GM19025 (cell line): ENCODE results near the gene TRIM31.
"Not testable (repeated sequence)": the region's sequence is repeated elsewhere in the genome, so short reads cannot be mapped to it uniquely, and the experiment has no call there.

Experiments
- ATAC-seq: cut with Tn5 transposase; IDR thresholded peaks from one replicate; pipeline ENCODE4 v1.9.1; 2021; ENCODE audit warnings: mild to moderate bottlenecking, low read depth, moderate library complexity; ENCODE audit not compliant: unreplicated experiment

Gene TRIM31

GRCh38 chr6:30149858-30150550, 37.1 kb upstream of the TRIM31 start:
- ATAC-seq: no peak

- ATAC-seq: no peak
These were observed 36.3 kb upstream of the TRIM31 start for GRCh38 chr6:30149234-30149633.

GRCh38 chr6:30147096-30147495, 34.2 kb upstream of the TRIM31 start:
- ATAC-seq: no peak

- ATAC-seq: no peak
These were observed 32.9 kb upstream of the TRIM31 start for GRCh38 chr6:30145818-30146217.

- ATAC-seq: no peak
These were observed 31.9 kb upstream of the TRIM31 start for GRCh38 chr6:30144811-30145210.

- ATAC-seq: no peak
These were observed 30.9 kb upstream of the TRIM31 start for GRCh38 chr6:30143780-30144179.

GRCh38 chr6:30142665-30143064, 29.8 kb upstream of the TRIM31 start:
- no peak for ATAC-seq

- ATAC-seq: not testable (repeated sequence)
These were observed 27.4 kb upstream of the TRIM31 start for GRCh38 chr6:30140240-30140639.

GRCh38 chr6:30136570-30137286, 23.8 kb upstream of the TRIM31 start:
- ATAC-seq: no peak

GRCh38 chr6:30135757-30136156, 22.9 kb upstream of the TRIM31 start, which contains the start of gene TRIM40:
Gene TRIM40, plus strand, starts transcription at chr6:30136140. Its CDS starts 897 bp downstream, at chr6:30137037.
- no peak for ATAC-seq

GRCh38 chr6:30135147-30135546, 22.3 kb upstream of the TRIM31 start:
- no peak for ATAC-seq

- ATAC-seq: no peak
These were observed 19.1 kb upstream of the TRIM31 start for GRCh38 chr6:30131947-30132497.

- ATAC-seq: no peak
These were observed 18.3 kb upstream of the TRIM31 start for GRCh38 chr6:30130887-30131862.

- no peak for ATAC-seq
These were observed 17.3 kb upstream of the TRIM31 start for GRCh38 chr6:30130179-30130679.

- ATAC-seq: no peak
These were observed 16.6 kb upstream of the TRIM31 start for GRCh38 chr6:30129265-30130178.

- ATAC-seq: no peak
These were observed 14.6 kb upstream of the TRIM31 start for GRCh38 chr6:30127238-30128093.

- no peak for ATAC-seq
These were observed 9.6 kb upstream of the TRIM31 start for GRCh38 chr6:30122515-30122914.
